HG03520 (cell line): ENCODE data around the gene LRP1B.

Experiments
- ATAC-seq: cut with Tn5 transposase; IDR thresholded peaks from one replicate; pipeline ENCODE4 v1.9.1; 2021; ENCODE audit warnings: mild to moderate bottlenecking, moderate library complexity; ENCODE audit not compliant: unreplicated experiment

LRP1B gene

GRCh38 chr2:140880573-140880972, 1250.2 kb downstream of the LRP1B start:
- no peak for ATAC-seq

- no peak for ATAC-seq
These were observed 1254.8 kb downstream of the LRP1B start for GRCh38 chr2:140876015-140876414.

GRCh38 chr2:140873915-140874531, 1256.8 kb downstream of the LRP1B start:
- no peak for ATAC-seq

- no peak for ATAC-seq
These were observed 1260.9 kb downstream of the LRP1B start for GRCh38 chr2:140869925-140870324.

GRCh38 chr2:140869107-140869506, 1261.7 kb downstream of the LRP1B start:
- no peak for ATAC-seq

GRCh38 chr2:140865837-140866236, 1265.0 kb downstream of the LRP1B start:
- ATAC-seq, result no peak

- ATAC-seq, result no peak
These were observed 1267.1 kb downstream of the LRP1B start for GRCh38 chr2:140863713-140864112.

GRCh38 chr2:140862181-140862580, 1268.6 kb downstream of the LRP1B start:
- ATAC-seq, result no peak

- no peak for ATAC-seq
These were observed 1269.2 kb downstream of the LRP1B start for GRCh38 chr2:140861666-140862065.

GRCh38 chr2:140855471-140855870, 1275.3 kb downstream of the LRP1B start:
- no peak for ATAC-seq

GRCh38 chr2:140851258-140851981, 1279.4 kb downstream of the LRP1B start:
- ATAC-seq, result no peak

- ATAC-seq, result no peak
These were observed 1287.6 kb downstream of the LRP1B start for GRCh38 chr2:140843186-140843585.

GRCh38 chr2:140842110-140842509, 1288.7 kb downstream of the LRP1B start:
- ATAC-seq, result no peak

- ATAC-seq, result no peak
These were observed 1289.7 kb downstream of the LRP1B start for GRCh38 chr2:140841141-140841540.

- no peak for ATAC-seq
These were observed 1294.0 kb downstream of the LRP1B start for GRCh38 chr2:140836826-140837225.

GRCh38 chr2:140835079-140835478, 1295.7 kb downstream of the LRP1B start:
- ATAC-seq, result no peak

GRCh38 chr2:140814141-140814540, 1316.7 kb downstream of the LRP1B start:
- no peak for ATAC-seq

GRCh38 chr2:140808820-140809219, 1322.0 kb downstream of the LRP1B start:
- peak; percentile 82 for ATAC-seq

GRCh38 chr2:140808211-140808610, 1322.6 kb downstream of the LRP1B start:
- no peak for ATAC-seq

GRCh38 chr2:140804700-140805260, 1326.0 kb downstream of the LRP1B start:
- no peak for ATAC-seq

- no peak for ATAC-seq
These were observed 1329.5 kb downstream of the LRP1B start for GRCh38 chr2:140801311-140801710.

GRCh38 chr2:140797718-140798117, 1333.1 kb downstream of the LRP1B start:
- ATAC-seq, result peak; percentile 96
